Measurements from ENCODE around the gene BAIAP2. TPM values are rescaled to one million over a fixed set of nuclear protein-coding genes. Genes with fewer than 3 reads are reported as not detected.

The BAIAP2 gene
- total and polyA plus RNA-seq, 12 donors = 3.1 to 33.4 (median 14.6) TPM

DNA sequence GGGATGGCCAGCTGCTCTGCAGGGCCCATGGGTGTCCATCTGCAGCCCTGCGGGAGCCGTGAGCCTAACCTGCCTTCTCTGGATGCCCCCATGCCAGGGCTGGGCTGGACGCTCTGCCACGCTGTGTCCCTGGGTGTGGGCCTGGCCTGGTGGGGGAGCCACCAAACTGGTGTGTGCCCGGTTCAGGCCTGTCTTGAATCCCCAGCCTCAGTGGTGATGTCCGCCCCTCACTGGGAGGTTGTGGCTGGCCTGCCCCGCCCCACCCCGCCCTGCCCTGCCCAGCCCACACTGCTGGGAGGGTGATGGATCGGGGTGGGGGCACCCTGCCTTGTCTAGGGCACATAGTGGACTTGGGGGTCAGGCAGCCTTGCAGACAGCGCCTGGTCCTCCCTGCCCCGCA is 80.3 kb downstream of the BAIAP2 start:
- DNase-seq = no peak
- Histone ChIP-seq H3K27me3 (no peaks in the 10 kb centered on the region), H3K9me3 (replicated peaks in 1 of 3) (no peaks in the 10 kb centered on the region), H3K4me1 (replicated peaks in 1 of 2) (peaks cover 19 to 23% of the 10 kb centered on the region in 2 donors), H3K4me3 (no peak overlapping the region), H3K36me3 (replicated peaks in 1 of 2) (no peaks in the 10 kb centered on the region), H3K27ac (peak overlapping the region in 1 of 5 donors; percentile 38)
- no peak for TF ChIP-seq POLR2A (IDR thresholded peaks at IDR 0.05)
- TF ChIP-seq, protein P1, sequence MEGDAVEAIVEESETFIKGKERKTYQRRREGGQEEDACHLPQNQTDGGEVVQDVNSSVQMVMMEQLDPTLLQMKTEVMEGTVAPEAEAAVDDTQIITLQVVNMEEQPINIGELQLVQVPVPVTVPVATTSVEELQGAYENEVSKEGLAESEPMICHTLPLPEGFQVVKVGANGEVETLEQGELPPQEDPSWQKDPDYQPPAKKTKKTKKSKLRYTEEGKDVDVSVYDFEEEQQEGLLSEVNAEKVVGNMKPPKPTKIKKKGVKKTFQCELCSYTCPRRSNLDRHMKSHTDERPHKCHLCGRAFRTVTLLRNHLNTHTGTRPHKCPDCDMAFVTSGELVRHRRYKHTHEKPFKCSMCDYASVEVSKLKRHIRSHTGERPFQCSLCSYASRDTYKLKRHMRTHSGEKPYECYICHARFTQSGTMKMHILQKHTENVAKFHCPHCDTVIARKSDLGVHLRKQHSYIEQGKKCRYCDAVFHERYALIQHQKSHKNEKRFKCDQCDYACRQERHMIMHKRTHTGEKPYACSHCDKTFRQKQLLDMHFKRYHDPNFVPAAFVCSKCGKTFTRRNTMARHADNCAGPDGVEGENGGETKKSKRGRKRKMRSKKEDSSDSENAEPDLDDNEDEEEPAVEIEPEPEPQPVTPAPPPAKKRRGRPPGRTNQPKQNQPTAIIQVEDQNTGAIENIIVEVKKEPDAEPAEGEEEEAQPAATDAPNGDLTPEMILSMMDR (IDR thresholded peaks at IDR 0.05) = no peak
- WGBS, 4 donors = 96 to 100% (median 97%) methylated on average over 2 to 11 of the region's 11 CpGs
- intact Hi-C loops (cut with DNase I) = no loop called here

DNA sequence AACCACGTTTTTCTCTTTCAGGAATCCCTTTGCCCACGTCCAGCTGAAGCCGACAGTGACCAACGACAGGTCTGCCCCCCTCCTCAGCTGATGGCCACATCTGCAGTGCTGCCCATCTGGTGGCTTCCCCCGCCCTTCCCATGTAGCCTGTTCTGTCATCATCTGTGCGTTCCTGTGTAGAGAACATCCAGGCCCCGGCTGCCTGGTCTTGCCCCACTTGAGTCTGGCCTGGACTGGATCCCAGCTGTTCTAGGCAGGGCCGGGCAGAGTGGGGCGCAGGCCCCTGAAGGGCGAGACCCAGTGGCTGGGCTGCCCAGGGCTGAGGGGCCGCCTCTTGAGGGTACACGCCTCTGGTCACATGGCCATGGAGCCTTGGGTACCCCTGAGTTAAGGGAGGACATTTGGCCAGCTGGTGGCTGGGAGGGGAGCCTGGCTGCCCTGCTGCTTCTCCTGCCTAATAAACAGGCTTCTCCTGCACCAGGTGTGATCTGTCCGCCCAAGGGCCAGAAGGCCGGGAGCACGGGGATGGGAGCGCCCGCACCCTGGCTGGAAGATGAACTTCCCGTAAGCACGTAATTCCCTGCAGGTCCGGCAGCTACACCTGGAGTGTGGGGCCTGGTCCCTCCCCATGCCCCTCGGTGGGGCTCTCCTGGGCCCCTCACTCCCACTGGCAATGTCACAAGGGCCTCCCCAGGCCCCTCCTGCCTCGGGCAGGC is 81.0 kb downstream of the BAIAP2 start:
- TF ChIP-seq, protein P1 (IDR thresholded peaks at IDR 0.05) = no peak
- TF ChIP-seq POLR2A (IDR thresholded peaks at IDR 0.05) = no peak
- peaks cover 19 to 23% of the 10 kb centered on the region in 2 donors for H3K4me1 ChIP-seq (replicated peaks in 1 of 2)
- no peaks in the 10 kb centered on the region for H3K27me3 ChIP-seq
- intact Hi-C loops (cut with DNase I) = no loop called here
- 82 to 96% (median 89%) methylated on average over 7 to 22 of the region's 22 CpGs for WGBS, 4 donors
- peak in 1 of 7 donors; percentile 87 for DNase-seq
- H3K27ac ChIP-seq = peak overlapping the region in 1 of 5 donors; percentile 38
- no peak overlapping the region for H3K4me3 ChIP-seq
- H3K9me3 ChIP-seq (replicated peaks in 1 of 3) = no peaks in the 10 kb centered on the region
- H3K36me3 ChIP-seq (replicated peaks in 1 of 2) = no peaks in the 10 kb centered on the region

DNA sequence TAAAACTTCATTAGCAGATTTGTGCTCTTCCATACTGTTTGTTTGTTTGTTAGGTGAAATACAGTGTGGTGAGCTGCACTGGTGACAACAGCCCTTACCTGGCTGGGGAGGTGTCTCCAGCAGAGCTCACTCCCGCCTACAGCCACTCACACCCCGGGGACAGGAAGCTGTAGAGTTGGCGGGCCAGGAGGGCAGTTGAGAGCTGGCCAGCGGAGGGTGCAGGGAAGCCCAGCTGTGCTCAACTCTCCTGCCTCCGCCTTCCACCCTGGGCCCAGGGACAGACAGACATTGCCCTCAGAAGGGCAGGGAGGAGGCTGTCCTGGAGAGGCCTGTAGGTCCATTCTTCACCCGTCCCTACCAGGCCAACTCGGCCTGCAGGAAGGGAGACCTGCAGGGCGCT is 81.8 kb downstream of the BAIAP2 start:
- intact Hi-C loops (cut with DNase I) = no loop called here
- Histone ChIP-seq H3K9me3 (replicated peaks in 1 of 3) (no peaks in the 10 kb centered on the region), H3K4me3 (no peak overlapping the region), H3K27ac (peak overlapping the region in 1 of 5 donors; percentile 38), H3K4me1 (replicated peaks in 1 of 2) (peaks cover 19 to 23% of the 10 kb centered on the region in 2 donors), H3K27me3 (no peaks in the 10 kb centered on the region), H3K36me3 (replicated peaks in 1 of 2) (no peaks in the 10 kb centered on the region)
- DNase-seq = no peak
- WGBS, 4 donors = 88 to 100% (median 92%) methylated on average over 4 to 8 of the region's 8 CpGs
- TF ChIP-seq, protein P1 (IDR thresholded peaks at IDR 0.05) = no peak
- TF ChIP-seq POLR2A (IDR thresholded peaks at IDR 0.05) = no peak

DNA sequence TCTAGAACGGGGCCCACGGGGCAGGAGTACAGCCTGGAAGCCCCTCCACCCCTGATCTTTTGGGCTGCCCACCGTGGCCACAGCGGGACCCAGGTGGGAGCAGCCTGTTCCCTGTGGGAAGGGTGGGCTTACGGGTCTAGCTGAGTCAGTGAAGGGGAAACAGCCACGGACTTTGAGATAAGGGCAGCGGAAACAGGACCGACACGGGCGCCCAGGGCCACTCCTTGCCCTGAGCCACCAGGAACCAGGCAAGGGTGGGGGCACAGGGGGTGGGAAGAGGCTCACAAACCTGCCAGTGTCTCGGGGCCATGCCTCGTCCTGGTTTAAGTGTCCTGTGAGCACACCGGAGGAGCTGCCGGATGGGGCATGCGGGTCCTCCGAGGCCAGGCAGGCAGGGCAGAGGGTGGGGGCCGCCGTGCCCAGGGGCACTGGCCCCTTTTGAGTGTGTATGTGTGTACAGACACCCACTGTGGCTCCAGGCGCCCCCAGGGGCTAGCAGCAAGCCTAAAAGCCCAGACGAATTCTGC is 82.8 kb downstream of the BAIAP2 start:
- 79 to 88% (median 82%) methylated on average over 6 to 20 of the region's 20 CpGs for WGBS, 4 donors
- Histone ChIP-seq H3K27me3 (no peaks in the 10 kb centered on the region), H3K27ac (peak overlapping the region in 1 of 5 donors; percentile 38), H3K4me3 (no peak overlapping the region), H3K4me1 (replicated peaks in 1 of 2) (peaks cover 19 to 22% of the 10 kb centered on the region in 2 donors), H3K9me3 (replicated peaks in 1 of 3) (no peaks in the 10 kb centered on the region), H3K36me3 (replicated peaks in 1 of 2) (no peaks in the 10 kb centered on the region)
- no peak for DNase-seq
- TF ChIP-seq, protein P1 (IDR thresholded peaks at IDR 0.05) = no peak
- no peak for TF ChIP-seq POLR2A (IDR thresholded peaks at IDR 0.05)
- intact Hi-C loops (cut with DNase I) = no loop called here
